SK-N-SH (cell line): ENCODE data around the gene CUBN. TPM values are rescaled to one million over a fixed set of nuclear protein-coding genes. Genes with fewer than 3 reads are reported as not detected.

Source experiments
- CTCF ChIA-PET: fragments of 300-600, 350-600 bp; formaldehyde crosslinking; extraction: SDS; loops from one replicate; lab custom pipeline; 2021; lab: Yijun Ruan, JAX
- POLR2A ChIA-PET: fragments of 350-600 bp; sonication (Branson Sonifier 250); formaldehyde crosslinking; extraction: SDS; loops from one replicate; lab custom pipeline; 2020; ENCODE audit warnings: antibody characterized with exemption, inconsistent platforms; lab: Yijun Ruan, JAX
- DNase-seq: peaks from one replicate; pipeline ENCODE4 v3.0.0; 2012
- H2AFZ ChIP-seq: fragments of 200-600 bp; sonication (generic); 2 replicates; pipeline ENCODE4 v1.8.1; 2016; ENCODE audit warnings: antibody characterized with exemption, mild to moderate bottlenecking, low read depth
- H3F3A ChIP-seq: fragments of 200-600 bp; sonication (generic); replicated peaks from 2 replicates; pipeline ENCODE3; 2016; ENCODE audit warnings: antibody characterized with exemption, mild to moderate bottlenecking; ENCODE audit not compliant: insufficient read depth
- H3K27ac ChIP-seq, 2 experiments: fragments of 200-500 bp in 1 of 2; fragments of 200-600 bp in 1 of 2; sonication (Bioruptor generic) in 1 of 2; sonication (generic), shearing (Covaris generic) in 1 of 2; 2 replicates each; pipeline versions ENCODE4 v1.5.1 to v1.6.1; 2014 to 2016; ENCODE audit warnings: low read depth in 2 of 2, inconsistent platforms in 1 of 2, low read length in 1 of 2, mild to moderate bottlenecking in 1 of 2, mixed read lengths in 1 of 2
- H3K27me3 ChIP-seq: fragments of 200-600 bp; sonication (generic), shearing (Covaris generic); 2 replicates; pipeline ENCODE4 v1.6.1; 2016; ENCODE audit warnings: mixed run types; ENCODE audit not compliant: insufficient read depth
- H3K36me3 ChIP-seq, 2 experiments: fragments of 200-500 bp in 1 of 2; fragments of 200-600 bp in 1 of 2; sonication (Bioruptor generic) in 1 of 2; sonication (generic) in 1 of 2; replicated peaks in 1 of 2; 2 replicates each; pipeline versions ENCODE3 to v1.5.1; 2014 to 2016; ENCODE audit warnings: low read length in 1 of 2, mild to moderate bottlenecking in 1 of 2; ENCODE audit not compliant: insufficient read depth in 2 of 2, control insufficient read depth in 1 of 2
- H3K4me1 ChIP-seq, 2 experiments: fragments of 200-500 bp in 1 of 2; fragments of 200-600 bp in 1 of 2; sonication (Bioruptor generic) in 1 of 2; sonication (generic), shearing (Covaris generic) in 1 of 2; 2 replicates each; pipeline versions ENCODE4 v1.5.1 to v1.6.1; 2014 to 2016; ENCODE audit warnings: low read depth in 1 of 2, low read length in 1 of 2, mixed run types in 1 of 2; ENCODE audit not compliant: insufficient read depth in 2 of 2, control insufficient read depth in 1 of 2
- H3K4me2 ChIP-seq: fragments of 200-600 bp; sonication (generic), shearing (Covaris generic); 2 replicates; pipeline ENCODE4 v1.6.1; 2017; ENCODE audit warnings: mixed run types
- H3K4me3 ChIP-seq, 2 experiments: fragments of 200-500 bp in 1 of 2; fragments of 200-600 bp in 1 of 2; sonication (Bioruptor generic) in 1 of 2; sonication (generic), shearing (Covaris generic) in 1 of 2; 2 replicates each; pipeline versions ENCODE4 v1.5.1 to v1.8.1; 2014 to 2016; ENCODE audit warnings: low read depth in 2 of 2, inconsistent platforms in 1 of 2, low read length in 1 of 2, mild to moderate bottlenecking in 1 of 2, mixed read lengths in 1 of 2, moderate library complexity in 1 of 2
- H3K79me2 ChIP-seq: fragments of 200-600 bp; sonication (generic); 2 replicates; pipeline ENCODE4 v1.8.1; 2017; ENCODE audit warnings: mild to moderate bottlenecking; ENCODE audit not compliant: insufficient read depth
- H3K9ac ChIP-seq: fragments of 200-600 bp; sonication (generic); 2 replicates; pipeline ENCODE4 v1.6.1; 2017; ENCODE audit warnings: mixed run types
- H3K9me2 ChIP-seq: fragments of 200-600 bp; sonication (generic); 2 replicates; pipeline ENCODE4 v1.6.1; 2017; ENCODE audit warnings: mixed run types
- H3K9me3 ChIP-seq: fragments of 200-600 bp; sonication (generic); 2 replicates; pipeline ENCODE4 v1.6.1; 2017; ENCODE audit warnings: mixed run types, mild to moderate bottlenecking, moderate library complexity
- H4K20me1 ChIP-seq: fragments of 200-600 bp; sonication (generic); 2 replicates; pipeline ENCODE4 v1.6.1; 2017; ENCODE audit warnings: mild to moderate bottlenecking, mixed run types; ENCODE audit not compliant: insufficient read depth
- CTCF ChIP-seq: fragments of 200-600 bp; sonication (generic); IDR thresholded peaks from 2 replicates; pipeline ENCODE4 v1.6.1; 2017; ENCODE audit warnings: antibody characterized with exemption, mild to moderate bottlenecking, moderate library complexity
- FOXJ3 ChIP-seq: sonication (generic); formaldehyde crosslinking; IDR thresholded peaks from 2 replicates; pipeline ENCODE4 v1.5.1; 2020; ENCODE audit warnings: mild to moderate bottlenecking, missing genetic modification reagents
- GATA2 ChIP-seq: sonication (generic); formaldehyde crosslinking; IDR thresholded peaks from 2 replicates; pipeline ENCODE4 v1.5.0; 2020; ENCODE audit warnings: mild to moderate bottlenecking, missing genetic modification reagents
- MAX ChIP-seq: IDR thresholded peaks from 2 replicates; pipeline ENCODE4 v1.4.0; 2012; ENCODE audit warnings: low read depth
- NFIC ChIP-seq: IDR thresholded peaks from 2 replicates; pipeline ENCODE4 v1.4.0; 2012; ENCODE audit warnings: borderline replicate concordance
- PBX3 ChIP-seq: IDR thresholded peaks from 2 replicates; pipeline ENCODE4; 2012
- REST ChIP-seq: IDR thresholded peaks from 2 replicates; pipeline ENCODE4 v1.6.1; 2012; ENCODE audit warnings: mild to moderate bottlenecking, low read depth, low read length, moderate library complexity
- SIN3A ChIP-seq: IDR thresholded peaks from 2 replicates; pipeline ENCODE4 v1.6.1; 2012; ENCODE audit warnings: low read depth, mild to moderate bottlenecking, low read length, moderate library complexity, borderline replicate concordance
- SMC3 ChIP-seq: IDR thresholded peaks from 2 replicates; pipeline ENCODE4 v1.6.1; 2012; ENCODE audit warnings: low read depth, low read length, improper control_type of control experiment
- YY1 ChIP-seq: IDR thresholded peaks from 2 replicates; pipeline ENCODE4 v1.4.0; 2012; ENCODE audit warnings: low read depth, mild to moderate bottlenecking
- WGBS: methylation state at CpG from one replicate; pipeline ENCODE4 v1.1.6; 2017; ENCODE audit warnings: low lambda C conversion rate; 5-methylcytosine and 5-hydroxymethylcytosine counted together
- polyA plus RNA-seq, 3 experiments: library from polyadenylated mRNA; depleted of rRNA; stranded (reverse); fragments of >200 nt; gene quantifications; 2 replicates each; pipeline ENCODE4 v1.2.3, GENCODE V29; 2012

The CUBN gene
- polyA plus RNA-seq, 1 of the 3 experiments (the other 2 are of a cell fraction): 2.4 TPM

- TF ChIP-seq NFIC (peak; percentile 72; the same call in 1 of the 2 replicates), SIN3A (no peak), GATA2 (CRISPR knock-in tag) (no peak), MAX (peak; percentile 40; the same call in 1 of the 2 replicates), YY1 (no peak), REST (no peak)
Observed at GRCh38 chr10:17056781-17057428, 72.7 kb downstream of the CUBN start (continued).

GRCh38 chr10:17053513-17053912 lies 76.1 kb downstream of the CUBN start:
- Histone ChIP-seq H3K9me2 (no peaks in the 10 kb centered on the region), H2AFZ (no peak overlapping the region), H4K20me1 (no peaks in the 10 kb centered on the region), H3F3A (peaks cover 32% of the 10 kb centered on the region), H3K27me3 (no peaks in the 10 kb centered on the region), H3K9ac (no peak overlapping the region), H3K4me2 (no peak overlapping the region), H3K9me3 (peaks cover 25% of the 10 kb centered on the region), H3K4me3 (no peak overlapping the region), H3K79me2 (no peaks in the 10 kb centered on the region; the same call in 1 of the 2 replicates), H3K27ac (no peak overlapping the region), H3K36me3 (peaks cover 0 to 11% of the 10 kb centered on the region in 2 experiments), H3K4me1 (peaks cover 4 to 9% of the 10 kb centered on the region in 2 experiments; a peak in 3 of 4 replicates)
- TF ChIP-seq CTCF: no peak
- no peak for TF ChIP-seq SIN3A
- TF ChIP-seq FOXJ3: no peak
- TF ChIP-seq SMC3: no peak
- no peak for TF ChIP-seq YY1
- no peak for TF ChIP-seq PBX3
- CTCF ChIA-PET: no interaction called here
- DNase-seq: no peak
- 76% methylated on average over 3 of the region's 3 CpGs for WGBS
- POLR2A ChIA-PET: no interaction called here
